Iris pigment epithelial cell (primary cell): ENCODE results near the gene PKIG.

Experiments
- DNase-seq: peaks from one replicate; pipeline ENCODE4 v3.0.0-alpha.2; 2011; ENCODE audit warnings: low read depth

Gene PKIG

GRCh38 chr20:44620030-44620429, 37.7 kb downstream of the PKIG start:
- DNase-seq = no peak

- DNase-seq = no peak
These were observed 38.9 kb downstream of the PKIG start for GRCh38 chr20:44621325-44621724.

- DNase-seq = no peak
These were observed 39.6 kb downstream of the PKIG start for GRCh38 chr20:44621939-44622338.

GRCh38 chr20:44622501-44623270, 40.3 kb downstream of the PKIG start:
- DNase-seq = no peak

- DNase-seq = no peak
These were observed 41.8 kb downstream of the PKIG start for GRCh38 chr20:44624152-44624551.

- DNase-seq = no peak
These were observed 42.4 kb downstream of the PKIG start for GRCh38 chr20:44624743-44625271.

GRCh38 chr20:44625361-44625760, 43.0 kb downstream of the PKIG start:
- DNase-seq = no peak

- no peak for DNase-seq
These were observed 43.9 kb downstream of the PKIG start for GRCh38 chr20:44626278-44626677.

GRCh38 chr20:44627364-44628010, 45.1 kb downstream of the PKIG start:
- no peak for DNase-seq

GRCh38 chr20:44629017-44629385, 46.6 kb downstream of the PKIG start:
- DNase-seq = no peak

GRCh38 chr20:44629542-44629941, 47.2 kb downstream of the PKIG start:
- no peak for DNase-seq

GRCh38 chr20:44630297-44630696, 47.9 kb downstream of the PKIG start:
- DNase-seq = no peak

GRCh38 chr20:44632103-44632752, 49.8 kb downstream of the PKIG start:
- no peak for DNase-seq

- DNase-seq = no peak
These were observed 50.9 kb downstream of the PKIG start for GRCh38 chr20:44633187-44633810.

- DNase-seq = no peak
These were observed 51.7 kb downstream of the PKIG start for GRCh38 chr20:44633872-44634600.

GRCh38 chr20:44635877-44636276, 53.5 kb downstream of the PKIG start:
- DNase-seq = no peak

- no peak for DNase-seq
These were observed 54.7 kb downstream of the PKIG start for GRCh38 chr20:44637042-44637441.

- no peak for DNase-seq
These were observed 55.4 kb downstream of the PKIG start for GRCh38 chr20:44637522-44638372.

GRCh38 chr20:44640522-44640921, 58.1 kb downstream of the PKIG start:
- DNase-seq = no peak

- DNase-seq = no peak
These were observed 58.9 kb downstream of the PKIG start for GRCh38 chr20:44641325-44641724.
